NCI-H2171 (cell line): ENCODE results near the gene PPP1R12C.
"Not testable (repeated sequence)": the region's sequence is repeated elsewhere in the genome, so short reads cannot be mapped to it uniquely, and the experiment has no call there.

Source experiments
- DNase-seq: peaks from one replicate; lab custom pipeline; 2025; lab: John Stamatoyannopoulos, UW

PPP1R12C gene

DNA sequence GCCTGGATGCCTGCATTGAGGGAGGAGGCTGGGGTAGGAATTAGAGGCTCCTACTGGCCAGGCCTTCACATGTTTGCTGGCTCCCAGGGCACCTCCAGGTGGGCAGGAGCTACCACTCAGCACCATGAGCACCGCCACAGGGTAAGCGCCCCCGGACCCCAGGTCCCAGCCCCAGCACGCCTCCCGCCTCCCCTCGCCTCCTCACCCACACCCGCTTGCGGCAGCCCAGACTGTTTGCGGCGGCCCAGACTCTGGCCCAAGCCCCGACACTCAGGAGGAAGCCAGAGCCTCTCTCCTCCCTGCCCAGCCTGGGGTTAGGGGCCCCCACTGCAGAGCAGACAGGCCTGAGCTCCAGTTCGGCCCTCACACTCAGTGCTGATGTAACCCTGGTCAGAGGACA lies 41.1 kb downstream of the PPP1R12C start:
- no peak for DNase-seq

- DNase-seq, result no peak
These were observed 42.0 kb downstream of the PPP1R12C start, which contains the start of gene EPS8L1 for GRCh38 chr19:55075371-55075998. Gene EPS8L1 (plus strand): TSS chr19:55075869. CDS start chr19:55076445, 576 bp downstream.

GRCh38 chr19:55071913-55072312 lies 45.5 kb downstream of the PPP1R12C start:
- DNase-seq, result no peak

GRCh38 chr19:55071129-55071502 lies 46.3 kb downstream of the PPP1R12C start:
- no peak for DNase-seq

DNA sequence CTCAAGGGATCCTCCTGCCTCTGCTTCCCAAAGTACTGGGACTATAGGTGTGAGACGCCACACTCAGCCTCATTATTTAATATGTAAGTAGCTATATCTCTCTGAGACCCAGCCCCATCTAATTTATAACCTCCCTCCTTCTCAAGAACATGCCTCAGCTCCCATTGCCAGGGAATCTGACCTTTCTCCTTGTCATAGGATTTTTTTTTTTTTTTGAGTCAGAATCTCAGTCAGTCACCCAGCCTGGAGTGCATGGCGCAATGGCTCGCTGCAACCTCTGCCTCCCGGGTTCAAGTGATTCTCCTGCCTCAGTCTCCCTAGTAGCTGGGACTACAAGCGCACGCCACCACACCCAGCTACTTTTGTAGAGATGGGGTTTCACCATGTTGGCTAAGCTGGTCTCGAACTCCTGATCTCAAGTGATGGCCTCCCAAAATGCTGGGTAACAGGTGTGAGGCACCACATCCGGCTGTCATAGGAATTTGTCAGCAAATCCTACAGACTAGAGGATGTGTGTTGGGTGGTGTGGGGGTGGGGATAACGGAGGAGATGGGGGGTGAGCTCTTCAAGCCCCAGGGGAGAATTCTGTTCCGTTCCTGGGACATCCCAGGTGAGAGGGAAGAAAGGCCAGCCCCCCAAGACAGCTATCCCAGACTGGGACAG lies 46.8 kb downstream of the PPP1R12C start:
- DNase-seq, result no peak

DNA sequence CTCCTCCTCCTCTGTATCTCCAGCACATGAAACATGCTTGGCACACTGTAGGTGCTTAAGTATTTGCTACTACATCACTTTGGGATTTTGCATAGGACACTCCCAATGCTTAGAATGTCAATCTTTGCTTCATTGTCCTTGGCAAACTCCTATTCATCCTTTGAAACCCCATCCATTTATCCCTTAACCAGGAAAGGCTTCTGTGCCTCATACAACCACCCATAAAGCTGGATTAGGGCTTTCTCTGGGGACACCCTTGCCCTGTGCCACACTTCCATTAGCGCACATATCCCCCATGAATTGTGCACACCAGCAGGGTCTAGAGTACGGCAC lies 47.6 kb downstream of the PPP1R12C start:
- no peak for DNase-seq

GRCh38 chr19:55068950-55069864 lies 48.2 kb downstream of the PPP1R12C start:
- DNase-seq, result no peak

DNA sequence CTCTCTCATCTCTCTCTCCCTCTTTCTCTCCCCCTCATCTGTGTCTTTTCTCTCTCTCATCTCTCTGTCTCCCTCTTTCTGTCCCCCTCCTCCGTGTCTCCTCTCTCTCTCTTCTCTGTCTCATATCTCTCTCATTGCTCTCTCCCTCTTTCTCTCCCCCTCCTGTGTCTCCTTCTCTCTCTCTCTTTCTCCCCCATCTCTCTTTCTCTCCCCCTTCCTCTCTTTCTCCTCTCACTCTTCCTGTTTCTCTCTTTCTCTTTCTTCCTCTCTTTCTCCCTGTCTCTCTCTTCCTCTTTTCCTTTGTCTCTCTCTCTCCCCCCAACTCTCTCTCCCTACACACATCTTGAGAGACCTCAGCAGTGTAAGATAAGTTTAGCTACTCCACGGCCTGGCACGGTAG lies 49.6 kb downstream of the PPP1R12C start:
- no peak for DNase-seq

DNA sequence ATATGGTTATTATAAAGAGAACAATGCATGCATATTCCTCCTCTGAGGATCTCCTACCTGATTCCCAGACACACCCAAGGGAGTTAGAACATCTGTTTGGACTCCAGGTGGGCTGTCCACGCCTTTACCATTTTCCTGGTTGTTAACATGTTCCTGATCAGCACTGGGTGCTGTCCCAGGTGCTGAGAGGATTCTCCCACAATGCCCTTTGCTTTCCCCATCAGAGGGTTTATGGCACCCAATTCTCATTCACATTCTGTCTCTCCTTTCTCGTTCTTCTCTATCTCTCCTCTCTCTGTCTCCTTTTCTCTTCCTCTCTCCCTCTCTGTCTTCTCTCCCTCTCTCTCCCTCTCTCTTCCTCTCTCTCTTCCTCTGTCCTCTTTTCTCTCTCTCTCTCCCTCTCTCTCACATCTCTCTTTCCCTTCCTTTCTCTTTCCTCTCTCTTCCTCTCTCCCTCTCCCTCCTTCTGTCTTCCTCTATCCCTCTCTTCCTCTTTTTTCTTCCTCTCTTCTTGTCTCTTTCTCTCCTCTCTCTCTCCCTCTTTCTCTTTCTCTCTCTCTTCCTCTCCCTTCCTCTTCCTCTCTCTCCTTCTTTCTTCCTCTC lies 51.2 kb downstream of the PPP1R12C start:
- DNase-seq, result no peak

GRCh38 chr19:55065516-55065915 lies 51.9 kb downstream of the PPP1R12C start:
- DNase-seq, result not testable (repeated sequence)

DNA sequence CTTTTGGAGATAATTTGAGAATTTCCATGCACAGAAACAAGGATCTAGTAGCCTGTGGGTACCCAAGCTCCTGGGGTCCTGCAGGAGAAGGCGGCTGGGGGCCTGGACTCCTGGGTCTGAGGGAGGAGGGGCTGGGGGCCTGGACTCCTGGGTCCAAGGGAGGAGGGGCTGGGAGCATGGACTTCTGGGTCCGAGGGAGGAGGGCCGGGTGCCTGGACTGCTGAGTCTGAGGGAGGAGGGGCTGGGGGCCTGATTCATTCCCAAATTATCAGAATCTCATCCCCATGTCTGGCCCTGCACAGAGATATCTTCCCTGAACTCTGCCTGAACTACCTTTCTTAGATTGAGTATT lies 54.0 kb downstream of the PPP1R12C start:
- no peak for DNase-seq

DNA sequence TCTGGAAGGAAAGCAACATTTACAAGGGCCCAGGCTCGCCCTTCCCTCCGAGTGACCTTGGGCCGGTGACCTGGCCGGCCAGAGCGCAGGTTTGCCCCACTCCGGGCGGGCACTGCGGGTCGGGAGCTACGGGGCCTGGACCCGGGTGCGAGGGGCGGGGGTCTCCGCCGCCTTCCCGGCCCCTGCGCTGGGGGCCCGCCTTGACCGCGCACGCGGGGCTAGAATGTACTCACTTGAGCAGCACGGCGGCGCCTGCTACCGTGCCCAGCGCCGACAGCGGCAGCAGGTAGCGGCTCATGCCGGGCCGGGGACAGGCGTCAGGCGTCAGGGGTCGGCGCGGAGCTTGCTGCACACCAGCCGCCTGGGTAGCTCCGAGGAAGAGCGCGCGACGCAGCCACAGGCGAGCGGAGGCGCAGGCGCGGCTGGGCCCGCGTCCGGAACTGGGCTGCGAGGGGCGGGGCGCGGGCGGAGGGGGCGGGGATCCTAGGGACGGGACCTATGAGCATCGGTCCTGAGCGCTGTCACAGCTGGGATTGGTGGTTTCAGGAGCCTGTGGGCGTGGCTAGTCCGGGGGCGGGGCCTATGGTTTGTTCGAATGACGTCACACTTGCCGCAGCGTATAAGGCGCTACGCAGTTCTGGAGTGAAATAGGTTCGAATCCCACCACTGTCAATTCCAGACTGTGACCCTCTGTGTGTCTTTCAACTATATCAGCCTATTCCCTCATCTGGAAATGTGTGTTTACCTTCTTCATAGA lies 54.5 kb downstream of the PPP1R12C start, which contains the start of gene RDH13:
Gene RDH13 (minus strand): TSS at position 414 of the 757 bp plus-strand sequence. CDS start 116 bp downstream, at position 298.
- DNase-seq, result peak; percentile 94

GRCh38 chr19:55060287-55060686 lies 57.1 kb downstream of the PPP1R12C start:
- not testable (repeated sequence) for DNase-seq

DNA sequence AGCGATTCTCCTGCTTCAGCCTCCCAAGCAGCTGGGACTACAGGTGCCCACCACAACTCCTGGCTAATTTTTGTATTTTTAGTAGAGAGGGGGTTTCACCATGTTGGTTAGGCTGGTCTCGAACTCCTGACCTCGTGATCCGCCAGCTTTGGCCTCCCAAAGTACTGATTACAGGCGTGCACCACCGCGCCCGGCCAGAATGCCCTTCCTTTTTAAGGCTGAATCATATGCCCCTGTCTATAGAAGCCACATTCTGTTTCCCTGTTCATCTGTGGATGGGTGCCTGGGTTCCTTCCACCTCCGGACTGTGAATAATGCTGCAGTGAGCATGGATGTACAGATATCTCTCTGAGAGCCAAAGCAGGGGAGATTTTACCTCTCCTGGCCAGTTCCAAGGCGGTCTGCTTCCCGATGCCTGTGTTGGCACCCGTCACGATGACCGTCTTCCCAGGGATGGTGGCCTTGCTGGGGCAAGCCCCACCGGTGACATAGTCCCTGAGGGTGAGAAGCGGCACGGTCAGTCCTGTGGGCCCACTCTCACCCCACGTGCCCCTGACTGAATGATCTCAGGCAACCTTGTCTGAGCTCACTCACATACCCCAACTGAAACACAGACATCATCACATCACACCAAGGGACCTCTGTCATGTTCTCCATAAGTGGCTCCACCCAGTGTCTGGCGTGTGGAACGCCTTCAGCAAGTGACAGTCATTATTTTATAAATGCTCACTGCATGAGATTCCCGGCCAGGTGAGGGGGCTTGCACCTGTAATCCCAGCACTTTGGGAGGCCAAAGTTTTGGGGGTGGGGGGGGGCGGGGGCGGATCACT lies 58.4 kb downstream of the PPP1R12C start:
- DNase-seq, result no peak

- no peak for DNase-seq
These were observed 60.6 kb downstream of the PPP1R12C start for GRCh38 chr19:55056827-55057226.

GRCh38 chr19:55053735-55054134 lies 63.7 kb downstream of the PPP1R12C start:
- no peak for DNase-seq

GRCh38 chr19:55050749-55051532 lies 66.5 kb downstream of the PPP1R12C start:
- DNase-seq, result no peak

- no peak for DNase-seq
These were observed 69.0 kb downstream of the PPP1R12C start for GRCh38 chr19:55048446-55048845.

DNA sequence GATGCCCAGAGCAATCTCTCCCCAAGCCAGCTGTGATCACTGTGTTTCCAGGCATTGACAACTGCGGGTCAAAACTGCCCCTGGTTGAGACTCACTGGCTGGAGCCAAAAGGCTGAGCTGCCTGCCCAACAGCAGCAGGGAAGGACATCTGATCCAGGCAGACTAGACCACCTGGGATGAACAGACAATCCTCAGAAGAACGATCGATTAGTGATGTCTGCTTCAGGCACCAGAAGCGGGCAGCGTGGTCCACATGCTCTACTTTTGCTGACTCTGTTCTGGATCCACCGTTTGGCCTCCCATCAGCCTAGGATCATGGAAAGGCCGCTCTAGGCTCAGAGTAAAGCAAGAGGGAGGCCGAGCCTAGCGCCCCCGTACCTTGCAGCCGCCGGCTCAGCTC lies 69.5 kb downstream of the PPP1R12C start:
- DNase-seq, result no peak
